ENCODE measurements around the gene PDZRN4. TPM values are rescaled to one million over a fixed set of nuclear protein-coding genes. Genes with fewer than 3 reads are reported as not detected.

The PDZRN4 gene
- total RNA-seq, 2 donors from 2014 or later, result 0.89 to 1.6 TPM

- Histone ChIP-seq H3K4me3 (no peak overlapping the region), H3K27ac (no peak overlapping the region), H3K4me1 (no peaks in the 10 kb centered on the region), H3K9me3 (no peaks in the 10 kb centered on the region), H3K36me3 (no peaks in the 10 kb centered on the region), H3K27me3 (no peaks in the 10 kb centered on the region)
- no peak for DNase-seq (ENCODE audit: low spot score)
- TF ChIP-seq CTCF (IDR thresholded peaks at IDR 0.05), result no peak
Observed at GRCh38 chr12:41514021-41514777, 326.1 kb downstream of the PDZRN4 start.

GRCh38 chr12:41514907-41515306 lies 326.8 kb downstream of the PDZRN4 start:
- TF ChIP-seq CTCF (IDR thresholded peaks at IDR 0.05), result no peak
- H3K27ac ChIP-seq, result no peak overlapping the region
- H3K36me3 ChIP-seq, result no peaks in the 10 kb centered on the region
- H3K9me3 ChIP-seq, result no peaks in the 10 kb centered on the region
- no peak for DNase-seq (ENCODE audit: low spot score)
- no peaks in the 10 kb centered on the region for H3K4me1 ChIP-seq
- H3K4me3 ChIP-seq, result no peak overlapping the region
- no peaks in the 10 kb centered on the region for H3K27me3 ChIP-seq

- no peaks in the 10 kb centered on the region for H3K36me3 ChIP-seq
- no peak overlapping the region for H3K27ac ChIP-seq
- H3K4me1 ChIP-seq, result no peaks in the 10 kb centered on the region
- no peak for DNase-seq (ENCODE audit: low spot score)
- H3K9me3 ChIP-seq, result no peaks in the 10 kb centered on the region
- H3K27me3 ChIP-seq, result no peaks in the 10 kb centered on the region
- no peak for TF ChIP-seq CTCF (IDR thresholded peaks at IDR 0.05)
- no peak overlapping the region for H3K4me3 ChIP-seq
Observed at GRCh38 chr12:41515953-41516352, 327.8 kb downstream of the PDZRN4 start.

- H3K36me3 ChIP-seq, result no peaks in the 10 kb centered on the region
- H3K4me3 ChIP-seq, result no peak overlapping the region
- no peaks in the 10 kb centered on the region for H3K27me3 ChIP-seq
- DNase-seq (ENCODE audit: low spot score), result no peak
- no peak overlapping the region for H3K27ac ChIP-seq
- no peaks in the 10 kb centered on the region for H3K9me3 ChIP-seq
- H3K4me1 ChIP-seq, result no peaks in the 10 kb centered on the region
- TF ChIP-seq CTCF (IDR thresholded peaks at IDR 0.05), result no peak
Observed at GRCh38 chr12:41520869-41521268, 332.7 kb downstream of the PDZRN4 start.

- peak overlapping the region in 1 of 2 donors; percentile 17 for H3K27ac ChIP-seq
- H3K4me3 ChIP-seq, result no peak overlapping the region
- no peaks in the 10 kb centered on the region for H3K9me3 ChIP-seq
- TF ChIP-seq CTCF (IDR thresholded peaks at IDR 0.05), result no peak
- DNase-seq (ENCODE audit: low spot score), result no peak
- H3K27me3 ChIP-seq, result no peaks in the 10 kb centered on the region
- H3K36me3 ChIP-seq, result no peaks in the 10 kb centered on the region
- H3K4me1 ChIP-seq, result no peaks in the 10 kb centered on the region
Observed at GRCh38 chr12:41521872-41522379, 333.8 kb downstream of the PDZRN4 start.

GRCh38 chr12:41527062-41527461 lies 338.9 kb downstream of the PDZRN4 start:
- Histone ChIP-seq H3K4me3 (no peak overlapping the region), H3K9me3 (no peaks in the 10 kb centered on the region), H3K27ac (no peak overlapping the region), H3K27me3 (no peaks in the 10 kb centered on the region), H3K4me1 (no peaks in the 10 kb centered on the region), H3K36me3 (no peaks in the 10 kb centered on the region)
- no peak for DNase-seq (ENCODE audit: low spot score)
- no peak for TF ChIP-seq CTCF (IDR thresholded peaks at IDR 0.05)
